Fibroblast of lung (primary cell): ENCODE results near the gene CCND2. TPM values are rescaled to one million over a fixed set of nuclear protein-coding genes. Genes with fewer than 3 reads are reported as not detected.

Source experiments
- DNase-seq, 2 donors: peaks; one replicate each; pipeline versions ENCODE4 v3.0.0 to v3.0.0-alpha.2; 2010; ENCODE audit warnings: low read depth in 2 of 2
- H2AFZ ChIP-seq: 2 replicates; pipeline ENCODE4 v1.5.1; 2012; ENCODE audit warnings: low read length, control low read depth, inconsistent platforms
- H3K27ac ChIP-seq: 2 replicates; pipeline ENCODE4 v1.5.1; 2011; ENCODE audit warnings: low read length, control low read depth; ENCODE audit not compliant: insufficient read depth
- H3K27me3 ChIP-seq: 2 replicates; pipeline ENCODE4 v1.5.1; 2011; ENCODE audit warnings: mild to moderate bottlenecking, low read length; ENCODE audit not compliant: control insufficient read depth, insufficient read depth
- H3K36me3 ChIP-seq: 2 replicates; pipeline ENCODE4 v1.5.1; 2011; ENCODE audit warnings: low read length; ENCODE audit not compliant: control insufficient read depth, insufficient read depth
- H3K4me1 ChIP-seq: 2 replicates; pipeline ENCODE4 v1.5.1; 2011; ENCODE audit warnings: low read length; ENCODE audit not compliant: control insufficient read depth, insufficient read depth; ENCODE audit errors: extremely low read depth
- H3K4me2 ChIP-seq: 2 replicates; pipeline ENCODE4 v1.5.1; 2011; ENCODE audit warnings: low read length, control low read depth; ENCODE audit not compliant: insufficient read depth; ENCODE audit errors: extremely low read depth
- H3K4me3 ChIP-seq, 4 experiments: fragments of 200-600 bp in 1 of 4; sonication (generic) in 1 of 4; replicated peaks in 1 of 4; 2 replicates each; pipeline ENCODE4 v1.5.1; 2011 to 2016; ENCODE audit warnings: low read length in 4 of 4, low read depth in 3 of 4, mild to moderate bottlenecking in 3 of 4, control low read depth in 2 of 4, inconsistent platforms in 1 of 4, mixed read lengths in 1 of 4; ENCODE audit not compliant: insufficient read depth in 1 of 4; ENCODE audit errors: control extremely low read depth in 1 of 4
- H3K79me2 ChIP-seq: 2 replicates; pipeline ENCODE4 v1.5.1; 2012; ENCODE audit warnings: mild to moderate bottlenecking, low read length, inconsistent platforms; ENCODE audit not compliant: control insufficient read depth, insufficient read depth
- H3K9ac ChIP-seq: 2 replicates; pipeline ENCODE4 v1.5.1; 2011; ENCODE audit warnings: mild to moderate bottlenecking, low read length, control low read depth; ENCODE audit not compliant: insufficient read depth
- H3K9me3 ChIP-seq: 2 replicates; pipeline ENCODE4 v1.5.1; 2012; ENCODE audit warnings: low read depth, low read length; ENCODE audit not compliant: control insufficient read depth, insufficient read depth
- H4K20me1 ChIP-seq: 2 replicates; pipeline ENCODE4 v1.5.1; 2011; ENCODE audit warnings: low read length; ENCODE audit not compliant: control insufficient read depth, insufficient read depth; ENCODE audit errors: extremely low read depth
- EZH2 ChIP-seq: IDR thresholded peaks from 2 replicates; pipeline ENCODE4 v1.5.1; 2012; ENCODE audit warnings: low read length, control low read depth, mild to moderate bottlenecking; ENCODE audit errors: missing control alignments
- polyA plus RNA-seq, 2 donors: library from polyadenylated mRNA; depleted of rRNA in 1 of 2; stranded (reverse) in 1 of 2; unstranded in 1 of 2; fragments of >200 nt; gene quantifications; 2 replicates each; pipeline ENCODE4 v1.2.1, GENCODE V29; 2011 to 2012; ENCODE audit warnings: missing spikeins in 1 of 2
- total RNA-seq: library from RNA; depleted of rRNA; stranded (reverse); fragments of >200 nt; gene quantifications from 2 replicates; pipeline ENCODE4 v1.2.1, GENCODE V29; 2014
- TF ChIP-seq, protein P1 (sequence below), 2 donors: IDR thresholded peaks in 1 of 2; conservative IDR thresholded peaks in 1 of 2; 1 replicate in 1 of 2; 2 replicates in 1 of 2; pipeline ENCODE4 v1.5.1; 2011 to 2012; ENCODE audit warnings: low read length in 2 of 2, control low read depth in 1 of 2, inconsistent platforms in 1 of 2, low read depth in 1 of 2, mild to moderate bottlenecking in 1 of 2

The CCND2 gene
- total and polyA plus RNA-seq, 2 donors (not counting 1 experiment from before 2014, with no cell fraction given): 7.0 to 37.3 TPM

DNA sequence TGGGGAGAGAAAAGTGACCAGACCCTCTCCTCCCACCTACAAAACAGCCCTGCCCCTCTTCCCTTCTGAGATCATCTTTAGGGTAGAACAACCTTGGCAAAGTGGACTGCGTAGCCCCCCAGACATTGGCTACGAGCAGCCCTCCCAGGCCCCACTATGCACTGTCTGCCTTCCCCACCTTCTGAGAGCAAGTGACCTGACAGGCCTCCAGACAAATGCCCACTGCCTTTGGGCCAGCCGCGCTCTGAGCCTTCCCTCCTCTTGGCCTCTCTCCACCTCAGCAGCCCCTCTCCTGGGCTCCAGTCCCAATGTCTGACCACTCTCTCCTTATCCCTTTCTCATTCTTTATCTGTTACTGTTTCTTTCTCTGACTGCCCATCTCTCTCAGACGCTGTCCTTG lies 46.5 kb upstream of the CCND2 start:
- H3K27ac ChIP-seq: no peak overlapping the region
- H2AFZ ChIP-seq: no peak overlapping the region
- DNase-seq: no peak
- TF ChIP-seq, protein P1, sequence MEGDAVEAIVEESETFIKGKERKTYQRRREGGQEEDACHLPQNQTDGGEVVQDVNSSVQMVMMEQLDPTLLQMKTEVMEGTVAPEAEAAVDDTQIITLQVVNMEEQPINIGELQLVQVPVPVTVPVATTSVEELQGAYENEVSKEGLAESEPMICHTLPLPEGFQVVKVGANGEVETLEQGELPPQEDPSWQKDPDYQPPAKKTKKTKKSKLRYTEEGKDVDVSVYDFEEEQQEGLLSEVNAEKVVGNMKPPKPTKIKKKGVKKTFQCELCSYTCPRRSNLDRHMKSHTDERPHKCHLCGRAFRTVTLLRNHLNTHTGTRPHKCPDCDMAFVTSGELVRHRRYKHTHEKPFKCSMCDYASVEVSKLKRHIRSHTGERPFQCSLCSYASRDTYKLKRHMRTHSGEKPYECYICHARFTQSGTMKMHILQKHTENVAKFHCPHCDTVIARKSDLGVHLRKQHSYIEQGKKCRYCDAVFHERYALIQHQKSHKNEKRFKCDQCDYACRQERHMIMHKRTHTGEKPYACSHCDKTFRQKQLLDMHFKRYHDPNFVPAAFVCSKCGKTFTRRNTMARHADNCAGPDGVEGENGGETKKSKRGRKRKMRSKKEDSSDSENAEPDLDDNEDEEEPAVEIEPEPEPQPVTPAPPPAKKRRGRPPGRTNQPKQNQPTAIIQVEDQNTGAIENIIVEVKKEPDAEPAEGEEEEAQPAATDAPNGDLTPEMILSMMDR (conservative IDR thresholded peaks at IDR 0.05 in 1 of 2, IDR thresholded peaks at IDR 0.05 in 1 of 2; ENCODE audit: low read depth in 1 of 2, low read length in 2 of 2): no peak
- TF ChIP-seq EZH2: no peak
- no peaks in the 10 kb centered on the region for H3K36me3 ChIP-seq
- no peaks in the 10 kb centered on the region for H3K27me3 ChIP-seq
- H3K4me3 ChIP-seq: no peak overlapping the region
- H3K4me1 ChIP-seq: no peaks in the 10 kb centered on the region
- H4K20me1 ChIP-seq: no peaks in the 10 kb centered on the region
- no peaks in the 10 kb centered on the region for H3K79me2 ChIP-seq
- no peak overlapping the region for H3K9ac ChIP-seq
- H3K9me3 ChIP-seq: no peaks in the 10 kb centered on the region
- H3K4me2 ChIP-seq: no peak overlapping the region

DNA sequence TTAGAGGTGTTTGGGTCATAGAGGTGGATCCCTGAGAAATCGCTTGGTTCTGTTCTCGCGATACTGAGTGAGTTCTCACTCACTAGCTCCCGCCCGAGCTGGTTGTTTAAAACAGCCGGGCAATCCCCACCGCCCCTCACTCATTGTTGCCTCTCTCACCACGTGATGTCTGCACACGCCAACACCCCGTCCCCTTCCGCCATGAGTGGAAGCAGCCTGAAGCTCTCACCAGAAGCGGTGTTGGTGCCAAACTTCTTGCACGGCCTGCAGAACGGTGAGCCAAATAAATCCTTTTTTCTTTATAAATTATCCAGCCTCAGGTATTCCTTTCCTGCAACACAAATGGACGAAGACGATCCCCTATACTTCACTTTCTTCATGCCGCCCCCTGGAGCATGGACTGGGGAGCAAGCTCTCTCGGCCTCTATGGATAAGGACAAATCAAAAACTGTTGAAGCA lies 45.4 kb upstream of the CCND2 start:
- no peak for TF ChIP-seq EZH2
- TF ChIP-seq, protein P1 (conservative IDR thresholded peaks at IDR 0.05 in 1 of 2, IDR thresholded peaks at IDR 0.05 in 1 of 2; ENCODE audit: low read depth in 1 of 2, low read length in 2 of 2): no peak

DNA sequence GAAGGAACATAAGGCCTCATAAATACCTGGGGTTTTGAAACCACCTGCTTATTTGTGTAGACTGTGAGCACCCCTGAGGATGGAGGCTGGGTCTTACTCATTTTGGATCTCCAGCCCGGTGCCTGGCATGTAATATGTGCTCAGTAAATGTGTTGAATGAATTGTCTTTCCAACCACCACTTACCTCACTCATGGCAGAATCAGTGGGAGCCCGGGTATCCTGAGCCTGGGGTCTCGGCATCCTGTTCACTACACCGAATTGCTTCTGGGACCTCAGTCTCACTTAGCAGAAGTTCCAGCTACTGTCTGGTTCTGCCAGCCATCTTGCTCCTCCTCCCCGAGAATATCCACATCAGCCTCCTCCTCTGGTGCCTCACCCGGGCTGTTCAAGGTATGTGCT lies 43.0 kb upstream of the CCND2 start:
- Histone ChIP-seq H3K4me3 (no peak overlapping the region), H3K79me2 (no peaks in the 10 kb centered on the region), H3K27me3 (no peaks in the 10 kb centered on the region), H3K4me1 (no peaks in the 10 kb centered on the region), H3K9me3 (no peaks in the 10 kb centered on the region), H2AFZ (no peak overlapping the region), H3K27ac (no peak overlapping the region), H3K36me3 (no peaks in the 10 kb centered on the region), H3K9ac (no peak overlapping the region), H4K20me1 (no peaks in the 10 kb centered on the region), H3K4me2 (no peak overlapping the region)
- no peak for DNase-seq
- TF ChIP-seq, protein P1 (conservative IDR thresholded peaks at IDR 0.05 in 1 of 2, IDR thresholded peaks at IDR 0.05 in 1 of 2; ENCODE audit: low read depth in 1 of 2, low read length in 2 of 2): no peak
- TF ChIP-seq EZH2: no peak

More for the DNA sequence above, 45.4 kb upstream of the CCND2 start:
- H3K4me2 ChIP-seq: no peak overlapping the region
- no peaks in the 10 kb centered on the region for H3K36me3 ChIP-seq
- DNase-seq: no peak
- H3K4me1 ChIP-seq: no peaks in the 10 kb centered on the region
- H3K79me2 ChIP-seq: no peaks in the 10 kb centered on the region
- no peaks in the 10 kb centered on the region for H3K27me3 ChIP-seq
- no peak overlapping the region for H3K9ac ChIP-seq
- H3K27ac ChIP-seq: no peak overlapping the region
- H3K4me3 ChIP-seq: no peak overlapping the region
- no peaks in the 10 kb centered on the region for H3K9me3 ChIP-seq
- H4K20me1 ChIP-seq: no peaks in the 10 kb centered on the region
- no peak overlapping the region for H2AFZ ChIP-seq
